MCF 10A (cell line): ENCODE measurements around the gene URM1. TPM values are rescaled to one million over a fixed set of nuclear protein-coding genes. Genes with fewer than 3 reads are reported as not detected.
"Not testable (repeated sequence)": the region's sequence is repeated elsewhere in the genome, so short reads cannot be mapped to it uniquely, and the experiment has no call there.

ENCODE experiments used
- BruUV-seq: library from RNA; stranded (reverse); fragments of 400-500 nt; replicated peaks from 2 replicates; lab custom pipeline; 2021; lab: Mats Ljungman, UMichigan
- CTCF ChIA-PET: fragments of 300-600 bp; sonication (Branson Sonifier 250); formaldehyde crosslinking; extraction: SDS; loops from one replicate; lab custom pipeline; 2021; ENCODE audit warnings: antibody characterized with exemption, inconsistent platforms; lab: Yijun Ruan, JAX
- POLR2A ChIA-PET: fragments of 300-600, 350-650 bp; sonication (Branson Sonifier 250); formaldehyde crosslinking; extraction: SDS; loops from one replicate; lab custom pipeline; 2020; ENCODE audit warnings: antibody characterized with exemption, inconsistent platforms; lab: Yijun Ruan, JAX
- DNase-seq: peaks from one replicate; pipeline ENCODE4 v3.0.0-alpha.2; 2018; ENCODE audit not compliant: unreplicated experiment
- H3K27ac Mint-ChIP-seq: one replicate; pipeline ENCODE4 v1.8.0; 2022; ENCODE audit warnings: mild to moderate bottlenecking, low read depth, mixed read lengths; ENCODE audit not compliant: unreplicated experiment
- H3K27me3 Mint-ChIP-seq: one replicate; pipeline ENCODE4 v1.8.0; 2022; ENCODE audit warnings: mixed read lengths; ENCODE audit not compliant: insufficient read depth, unreplicated experiment
- H3K36me3 Mint-ChIP-seq: one replicate; pipeline ENCODE4 v1.8.0; 2022; ENCODE audit warnings: mild to moderate bottlenecking, moderate library complexity, mixed read lengths; ENCODE audit not compliant: insufficient read depth, unreplicated experiment
- H3K4me1 Mint-ChIP-seq: one replicate; pipeline ENCODE4 v1.8.0; 2022; ENCODE audit warnings: mixed read lengths; ENCODE audit not compliant: insufficient read depth, unreplicated experiment
- H3K4me3 Mint-ChIP-seq: one replicate; pipeline ENCODE4 v1.8.0; 2022; ENCODE audit warnings: mild to moderate bottlenecking, moderate library complexity, mixed read lengths; ENCODE audit not compliant: unreplicated experiment
- H3K9me3 Mint-ChIP-seq: one replicate; pipeline ENCODE4 v1.8.0; 2022; ENCODE audit warnings: mixed read lengths; ENCODE audit not compliant: unreplicated experiment
- intact Hi-C: fragments of 100-400 bp; cut with micrococcal nuclease; formaldehyde crosslinking; loops from 2 replicates; pipeline ENCODE4 v1.14.1; 2022
- total RNA-seq: library from RNA; stranded (reverse); gene quantifications from 2 replicates; pipeline ENCODE4 v1.2.3, GENCODE V29; 2022
- TF ChIP-seq, protein P1 (sequence below): fragments of 200-600 bp; IDR thresholded peaks from one replicate; pipeline ENCODE4 v1.8.0; 2022; ENCODE audit warnings: antibody characterized with exemption, mild to moderate bottlenecking; ENCODE audit not compliant: unreplicated experiment

The URM1 gene
- total RNA-seq, 1 experiment from 2014 or later = 56.8 TPM

GRCh38 chr9:128422783-128423150 is 51.6 kb downstream of the URM1 start:
- Mint-ChIP-seq H3K36me3 (peaks cover 7% of the 10 kb centered on the region), H3K9me3 (no peaks in the 10 kb centered on the region), H3K4me1 (peaks cover 6% of the 10 kb centered on the region), H3K4me3 (no peak overlapping the region), H3K27ac (no peak overlapping the region), H3K27me3 (no peaks in the 10 kb centered on the region)
- intact Hi-C loops = no loop called here
- TF ChIP-seq, protein P1, sequence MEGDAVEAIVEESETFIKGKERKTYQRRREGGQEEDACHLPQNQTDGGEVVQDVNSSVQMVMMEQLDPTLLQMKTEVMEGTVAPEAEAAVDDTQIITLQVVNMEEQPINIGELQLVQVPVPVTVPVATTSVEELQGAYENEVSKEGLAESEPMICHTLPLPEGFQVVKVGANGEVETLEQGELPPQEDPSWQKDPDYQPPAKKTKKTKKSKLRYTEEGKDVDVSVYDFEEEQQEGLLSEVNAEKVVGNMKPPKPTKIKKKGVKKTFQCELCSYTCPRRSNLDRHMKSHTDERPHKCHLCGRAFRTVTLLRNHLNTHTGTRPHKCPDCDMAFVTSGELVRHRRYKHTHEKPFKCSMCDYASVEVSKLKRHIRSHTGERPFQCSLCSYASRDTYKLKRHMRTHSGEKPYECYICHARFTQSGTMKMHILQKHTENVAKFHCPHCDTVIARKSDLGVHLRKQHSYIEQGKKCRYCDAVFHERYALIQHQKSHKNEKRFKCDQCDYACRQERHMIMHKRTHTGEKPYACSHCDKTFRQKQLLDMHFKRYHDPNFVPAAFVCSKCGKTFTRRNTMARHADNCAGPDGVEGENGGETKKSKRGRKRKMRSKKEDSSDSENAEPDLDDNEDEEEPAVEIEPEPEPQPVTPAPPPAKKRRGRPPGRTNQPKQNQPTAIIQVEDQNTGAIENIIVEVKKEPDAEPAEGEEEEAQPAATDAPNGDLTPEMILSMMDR = no peak
- POLR2A ChIA-PET = interaction anchor here (0.6 kb wide), 2 partner anchors 11 to 130 kb away, joined by 3 read pairs; no protein-coding TSS in a partner anchor
- CTCF ChIA-PET = interaction anchor here (0.6 to 1.5 kb wide), 3 partner anchors 16 to 393 kb away, joined by 3 to 8 read pairs (median 4); no protein-coding TSS in a partner anchor
- no peak for DNase-seq
- BruUV-seq = no TSS peak

- DNase-seq, intact Hi-C loops, H3K27ac Mint-ChIP-seq, BruUV-seq, H3K36me3 Mint-ChIP-seq, H3K27me3 Mint-ChIP-seq, H3K4me3 Mint-ChIP-seq, H3K9me3 Mint-ChIP-seq, H3K4me1 Mint-ChIP-seq: not testable (repeated sequence)
- ChIA-PET CTCF (interaction anchor here (0.6 to 1.5 kb wide), 3 partner anchors 16 to 392 kb away, joined by 3 to 8 read pairs (median 4); no protein-coding TSS in a partner anchor), POLR2A (interaction anchor here (0.6 kb wide), 2 partner anchors 10 to 130 kb away, joined by 3 read pairs; no protein-coding TSS in a partner anchor)
Observed at GRCh38 chr9:128423356-128423755, 52.2 kb downstream of the URM1 start.

DNA sequence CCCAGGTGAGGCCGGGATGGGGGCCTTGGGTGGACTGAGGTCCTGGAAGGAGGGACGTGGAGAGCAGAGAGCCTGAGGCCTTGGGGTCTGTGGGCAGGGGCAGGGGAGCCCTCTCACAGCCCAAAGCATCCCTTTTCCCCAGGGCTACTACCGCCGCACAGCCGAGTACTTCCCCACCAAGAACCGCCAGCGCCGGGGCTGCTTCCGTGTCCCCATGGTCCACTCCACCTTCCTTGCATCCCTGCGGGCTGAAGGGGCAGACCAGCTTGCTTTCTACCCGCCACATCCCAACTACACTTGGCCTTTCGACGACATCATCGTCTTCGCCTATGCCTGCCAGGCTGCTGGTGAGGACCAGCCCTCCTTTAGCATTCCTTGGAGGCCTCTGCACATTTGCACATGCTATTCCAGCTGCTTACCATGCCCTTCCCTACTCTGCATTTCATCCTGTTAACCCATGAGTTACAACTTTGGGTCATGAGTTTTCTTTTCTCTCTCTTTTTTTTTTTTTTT is 53.1 kb downstream of the URM1 start:
- no peak overlapping the region for H3K4me3 Mint-ChIP-seq
- BruUV-seq = no TSS peak
- no peak overlapping the region for H3K27ac Mint-ChIP-seq
- ChIA-PET POLR2A (no interaction called here), CTCF (interaction anchor here (0.7 to 1.5 kb wide), 3 partner anchors 13 to 62 kb away, joined by 3 to 8 read pairs (median 4); no protein-coding TSS in a partner anchor)
- H3K36me3 Mint-ChIP-seq = peaks cover 7% of the 10 kb centered on the region
- intact Hi-C loops = no loop called here
- peaks cover 6% of the 10 kb centered on the region for H3K4me1 Mint-ChIP-seq
- TF ChIP-seq, protein P1 = no peak
- no peaks in the 10 kb centered on the region for H3K9me3 Mint-ChIP-seq
- no peaks in the 10 kb centered on the region for H3K27me3 Mint-ChIP-seq
- DNase-seq = no peak

DNA sequence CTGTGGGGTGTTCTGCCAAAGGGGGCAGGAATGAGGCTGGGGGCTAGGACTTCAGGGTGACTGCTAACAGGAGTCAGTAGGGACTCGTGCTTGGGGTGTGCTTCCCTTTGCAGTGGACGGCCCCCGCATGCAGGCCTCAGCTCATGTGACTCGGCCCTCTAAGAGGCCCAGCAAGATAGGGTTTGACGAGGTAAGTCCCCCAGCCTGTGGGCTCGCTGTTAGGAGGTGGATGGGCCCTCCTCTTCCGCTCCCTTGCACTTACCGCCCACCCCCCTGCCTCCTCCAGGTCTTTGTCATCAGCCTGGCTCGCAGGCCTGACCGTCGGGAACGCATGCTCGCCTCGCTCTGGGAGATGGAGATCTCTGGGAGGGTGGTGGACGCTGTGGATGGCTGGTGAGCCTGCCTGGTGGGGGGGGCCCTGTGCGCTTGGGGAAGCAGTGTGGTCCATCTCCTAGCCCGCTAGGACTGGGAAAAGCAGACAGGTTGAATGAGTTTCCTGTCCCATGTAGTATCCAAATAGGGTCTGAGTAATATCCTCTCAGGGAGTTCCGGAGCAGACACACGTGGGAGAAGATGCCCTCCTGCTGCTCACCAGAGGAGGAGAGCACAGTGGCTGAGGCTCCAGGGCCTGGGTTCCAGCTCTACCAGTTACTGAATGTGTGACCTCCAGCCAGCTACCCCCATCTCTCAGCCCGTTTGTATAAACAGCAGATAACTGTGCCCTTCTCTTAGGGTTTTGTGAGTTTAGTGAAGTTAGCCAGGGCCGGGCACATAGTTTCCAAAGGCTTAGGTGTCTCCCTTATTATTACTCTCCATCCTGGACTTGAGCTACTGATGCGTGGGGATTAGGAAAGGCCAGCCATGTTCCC is 57.7 kb downstream of the URM1 start:
- H3K9me3 Mint-ChIP-seq = no peaks in the 10 kb centered on the region
- TF ChIP-seq, protein P1 = no peak
- CTCF ChIA-PET = interaction anchor here (0.7 to 2.0 kb wide), 3 partner anchors 10 to 72 kb away, joined by 4 to 15 read pairs (median 4); no protein-coding TSS in a partner anchor
- no TSS peak for BruUV-seq
- intact Hi-C loops = no loop called here
- H3K4me3 Mint-ChIP-seq = no peak overlapping the region
- H3K27ac Mint-ChIP-seq = no peak overlapping the region
- H3K36me3 Mint-ChIP-seq = peaks cover 7% of the 10 kb centered on the region
- H3K27me3 Mint-ChIP-seq = no peaks in the 10 kb centered on the region
- no peak for DNase-seq
- POLR2A ChIA-PET = no interaction called here
- H3K4me1 Mint-ChIP-seq = no peaks in the 10 kb centered on the region
